Measurements from ENCODE around the gene C2orf74.
"Not testable (repeated sequence)": the region's sequence is repeated elsewhere in the genome, so short reads cannot be mapped to it uniquely, and the experiment has no call there.

C2orf74 gene

DNA sequence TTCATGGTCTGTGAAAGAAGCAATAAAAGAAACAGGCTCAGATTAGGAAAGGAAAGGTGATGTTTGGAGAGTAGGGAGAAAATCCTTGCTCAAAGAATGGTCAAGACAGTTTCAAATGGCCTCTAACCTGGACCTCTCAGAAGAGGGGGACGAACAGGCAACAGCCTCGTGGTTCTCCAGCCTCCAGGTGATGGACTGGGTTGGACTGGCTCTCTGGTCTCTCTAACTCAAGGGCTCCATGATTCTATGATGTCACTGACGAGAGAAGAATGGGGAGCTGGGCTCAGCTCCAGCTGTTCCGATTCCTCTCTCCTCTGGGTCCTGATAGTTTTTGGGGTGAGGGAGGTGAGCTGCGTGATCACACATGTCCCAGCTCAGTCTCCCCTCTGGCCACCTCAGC is at the start of gene C2orf74:
Gene C2orf74 (plus strand): TSS at position 301 of the 400 bp plus-strand sequence. CDS start 327 bp downstream, outside the sequence.
- no peak for DNase-seq

DNA sequence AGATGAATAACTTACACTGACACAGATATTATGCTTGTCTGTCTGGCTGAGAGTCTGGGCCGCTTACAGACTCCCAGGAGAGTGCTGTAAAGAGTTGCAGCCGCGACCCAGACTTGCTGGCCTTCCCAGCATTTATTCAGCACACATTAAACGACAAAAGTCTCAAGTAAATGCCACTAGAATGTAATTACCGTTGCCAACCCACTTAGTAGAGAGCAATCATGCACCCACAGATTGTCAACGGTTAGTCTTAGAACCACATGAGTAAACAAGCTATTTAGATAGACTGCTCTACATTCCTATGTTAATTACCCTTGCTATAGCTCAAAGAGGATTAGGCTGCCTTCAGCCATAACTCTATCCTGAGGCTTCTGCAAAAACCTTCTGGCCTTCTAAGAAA is 47.8 kb upstream of the C2orf74 start:
- DNase-seq, result no peak

DNA sequence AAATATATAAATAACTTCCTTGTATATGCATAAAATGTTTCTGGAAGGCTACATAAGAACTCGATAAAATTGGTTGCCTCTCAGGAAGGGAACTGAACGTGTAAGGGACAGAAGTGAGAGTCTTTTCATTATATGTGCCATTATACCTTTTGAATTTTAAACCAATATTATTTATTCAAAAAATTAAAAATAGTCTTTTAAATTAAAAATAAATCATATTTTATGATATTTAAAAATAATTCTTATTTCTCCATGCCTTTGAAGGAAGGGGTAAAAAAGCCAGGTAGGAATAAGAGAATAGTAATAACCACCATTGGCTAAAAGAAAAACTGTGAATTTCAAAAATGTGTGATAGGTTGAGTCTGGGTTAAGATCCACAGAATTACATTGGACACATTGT is 45.7 kb upstream of the C2orf74 start:
- DNase-seq, result no peak

DNA sequence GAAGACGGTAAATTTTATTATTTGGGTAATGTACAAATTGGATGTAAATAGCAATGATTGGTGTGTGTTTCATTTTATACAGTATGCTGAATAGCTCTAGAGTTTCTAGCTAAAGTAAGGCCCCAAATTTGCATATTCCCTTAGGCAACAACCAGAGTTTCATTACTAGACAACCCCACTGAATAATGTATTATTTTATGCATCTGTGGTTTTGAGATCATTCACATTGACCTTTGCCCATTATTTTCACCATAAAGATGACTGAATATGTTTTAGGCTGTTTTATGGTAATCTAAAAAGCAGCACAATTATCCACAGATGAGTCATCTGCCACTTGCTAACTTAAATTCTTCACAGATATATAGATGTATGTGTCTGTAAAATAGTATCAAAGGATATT is 44.5 kb upstream of the C2orf74 start:
- DNase-seq, result no peak

DNA sequence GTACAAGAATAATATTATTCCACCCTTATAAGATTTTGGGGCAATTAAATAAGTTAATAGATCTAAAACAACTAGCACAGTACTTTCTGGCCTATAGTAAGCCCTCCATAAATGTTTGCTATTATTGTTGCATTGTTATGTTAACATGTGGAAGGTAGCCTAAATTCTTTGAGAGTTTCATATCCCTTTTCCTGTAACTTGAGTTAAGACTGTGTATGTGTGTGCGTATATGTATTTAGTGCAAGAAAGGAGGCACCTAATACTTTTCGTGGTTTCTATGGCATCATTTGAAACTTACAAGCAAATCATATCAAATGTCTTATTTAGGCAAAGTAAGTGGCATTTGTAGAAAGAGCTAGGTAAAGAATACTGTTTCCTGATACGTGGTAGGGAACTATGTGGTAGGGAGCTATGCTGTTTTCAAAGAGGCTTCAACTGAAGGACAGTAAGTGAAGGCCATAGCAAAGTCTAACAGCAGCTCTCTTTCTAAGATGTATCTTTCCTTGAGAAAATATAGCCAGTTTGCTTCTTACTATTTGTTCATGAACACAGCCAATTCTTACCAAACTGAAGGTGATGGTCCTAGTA is 36.8 kb upstream of the C2orf74 start:
- no peak for DNase-seq

DNA sequence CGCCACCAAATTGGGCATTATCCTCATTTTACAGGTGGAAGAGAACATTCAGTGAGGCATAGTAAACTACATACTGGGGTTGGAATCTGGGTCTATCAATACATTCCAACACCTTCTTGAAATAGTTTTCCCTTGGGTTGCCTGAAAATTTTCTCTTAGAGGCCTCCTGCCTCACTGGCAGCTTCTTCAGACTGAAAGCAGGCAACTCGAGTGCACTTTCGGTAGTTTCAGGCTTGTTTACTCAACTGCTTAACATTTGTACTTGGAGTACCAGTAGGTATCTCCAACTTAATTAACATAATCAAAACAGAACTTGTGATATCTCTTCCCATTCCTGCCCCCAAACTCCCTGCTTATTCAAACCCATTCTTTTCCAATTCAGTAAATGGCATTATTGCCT is 36.2 kb upstream of the C2orf74 start:
- DNase-seq, result no peak

DNA sequence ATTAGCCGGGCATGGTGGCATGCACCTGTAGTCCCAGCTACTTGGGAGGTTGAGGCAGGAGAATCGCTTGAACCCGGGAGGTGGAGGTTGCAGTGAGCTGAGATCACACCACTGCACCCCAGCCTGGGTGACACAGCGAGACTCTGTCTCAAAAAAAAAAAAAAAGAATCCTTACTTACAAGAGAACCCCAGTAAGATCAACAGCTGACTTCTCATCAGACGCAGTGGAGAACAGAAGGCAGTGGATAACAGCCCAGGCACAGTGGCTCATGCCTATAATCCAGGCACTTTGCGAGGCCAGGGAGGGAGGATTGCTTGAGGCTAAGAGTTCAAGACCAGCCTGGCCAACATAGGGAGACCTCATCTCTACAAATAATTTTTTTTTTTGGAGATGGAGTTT is 33.9 kb upstream of the C2orf74 start:
- DNase-seq, result not testable (repeated sequence)

DNA sequence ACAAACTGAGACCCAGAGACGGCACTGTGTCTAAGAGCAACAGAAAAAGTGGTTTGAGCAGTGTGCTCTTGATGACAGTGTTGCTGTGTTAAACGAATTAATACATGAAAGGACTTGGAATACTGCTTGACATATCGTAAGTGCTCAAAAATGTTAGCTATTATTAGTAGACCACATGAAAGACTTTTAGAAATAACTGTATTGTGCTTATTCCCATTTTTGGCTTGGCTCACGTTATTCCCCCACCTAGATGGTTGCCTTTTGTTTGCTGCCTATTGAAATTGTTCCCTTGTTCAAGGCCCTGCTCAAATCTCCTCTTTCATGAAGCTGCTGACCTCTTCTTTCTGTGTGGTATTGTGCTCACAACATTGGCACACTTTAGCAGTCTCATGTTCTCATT is 27.8 kb upstream of the C2orf74 start:
- DNase-seq, result no peak

DNA sequence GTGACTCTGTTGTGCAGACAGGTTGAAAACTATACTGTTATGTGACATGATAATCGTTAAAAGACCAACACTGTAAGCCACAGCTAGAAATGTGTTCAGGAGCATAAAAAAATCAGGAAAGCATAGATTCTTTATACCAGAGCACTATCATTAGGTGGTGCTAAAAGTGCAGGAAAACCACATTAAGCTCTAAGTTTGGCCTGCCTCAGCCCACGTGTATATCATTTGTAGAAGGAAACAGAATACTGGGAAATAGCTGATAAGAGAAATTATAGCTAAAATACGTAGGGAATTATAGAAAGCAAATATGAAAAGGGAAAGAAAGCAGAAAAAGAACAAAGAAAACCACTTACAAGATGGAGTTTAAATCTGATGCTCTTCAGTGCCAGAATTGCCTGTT is 26.5 kb upstream of the C2orf74 start:
- no peak for DNase-seq

DNA sequence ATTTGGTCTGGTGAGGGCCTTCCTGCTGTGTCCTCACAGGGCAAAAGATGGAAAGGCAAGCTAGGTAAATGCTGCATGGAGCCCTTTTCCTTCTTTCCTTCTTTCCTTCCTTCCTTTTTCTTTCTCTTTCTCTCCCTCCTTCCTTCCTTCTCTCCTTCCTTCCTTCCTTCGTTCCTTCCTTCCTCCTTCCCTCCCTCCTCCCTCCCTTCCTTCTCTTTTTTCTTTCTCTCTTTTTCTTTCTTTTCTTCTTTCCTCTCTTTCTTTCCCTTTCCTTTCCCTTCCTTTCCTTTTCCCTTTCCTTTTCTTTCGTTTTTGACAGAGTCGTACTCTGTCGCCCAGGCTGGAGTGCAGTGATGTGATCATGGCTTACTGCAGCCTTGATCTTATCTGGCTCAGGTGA is 23.1 kb upstream of the C2orf74 start:
- DNase-seq, result no peak

DNA sequence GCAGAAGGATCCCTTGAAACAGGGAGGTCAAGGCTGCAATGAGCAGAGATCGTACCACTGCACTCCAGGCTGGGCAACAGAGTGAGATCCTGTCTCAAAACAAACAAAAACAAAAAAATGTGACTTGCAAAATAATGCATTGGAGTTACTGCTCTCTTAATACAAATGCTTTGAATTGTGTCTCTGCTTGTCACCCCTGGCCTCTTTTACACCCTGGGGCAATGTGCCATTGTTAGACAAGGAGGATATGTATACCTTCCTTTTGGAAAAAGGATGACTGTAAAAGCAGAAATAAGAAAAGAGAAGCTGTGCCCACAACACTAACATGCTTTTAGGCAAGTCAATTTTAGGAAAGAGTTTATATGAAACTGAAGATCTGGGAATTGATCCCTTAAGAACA is 20.8 kb upstream of the C2orf74 start:
- DNase-seq, result no peak

DNA sequence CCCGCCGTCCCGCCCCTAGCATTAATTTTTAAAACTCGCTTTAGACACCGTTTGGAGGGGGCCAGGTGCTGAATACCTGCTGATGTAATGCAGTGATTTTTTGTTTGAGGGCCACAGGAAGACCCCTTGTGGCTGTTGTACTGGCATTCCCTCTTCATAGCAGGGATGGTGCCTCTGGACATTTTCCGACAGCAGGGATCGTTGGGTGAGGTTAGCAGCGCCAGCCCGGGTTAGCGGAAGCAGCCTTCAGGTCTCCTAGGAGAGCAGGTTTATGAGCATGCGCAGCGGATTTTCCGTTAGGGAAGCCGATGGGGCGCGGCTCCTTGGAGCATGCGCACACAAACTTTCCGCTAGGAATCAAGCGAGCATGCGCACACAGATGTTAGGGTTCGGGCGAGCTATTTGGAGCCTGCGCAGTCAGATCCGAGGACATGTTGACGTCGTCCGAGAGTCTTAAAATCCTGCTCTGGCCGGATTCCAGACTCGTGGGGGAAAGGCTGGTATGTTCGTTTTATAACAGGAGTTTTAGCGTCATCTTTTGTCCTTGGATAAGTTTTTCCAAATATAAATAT is 17.2 kb upstream of the C2orf74 start:
- DNase-seq, result peak; percentile 96

DNA sequence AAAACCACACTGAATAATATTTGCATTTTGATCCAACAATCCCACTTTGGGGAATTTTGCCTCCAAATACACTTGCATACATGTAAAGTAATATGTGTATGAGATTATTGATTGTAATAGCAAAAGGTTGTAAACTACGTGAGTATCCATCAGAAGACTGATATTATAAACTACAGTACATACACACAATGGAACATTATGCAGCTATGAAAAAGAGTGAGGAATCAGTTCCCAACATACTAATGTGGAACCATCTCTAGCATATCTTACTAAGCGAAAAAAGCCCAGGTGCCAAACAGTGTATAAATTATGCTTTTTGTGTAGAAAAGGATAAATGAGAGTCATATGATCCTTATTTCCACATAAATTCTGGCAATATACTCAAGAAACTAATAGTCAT is 16.0 kb upstream of the C2orf74 start:
- DNase-seq, result no peak

DNA sequence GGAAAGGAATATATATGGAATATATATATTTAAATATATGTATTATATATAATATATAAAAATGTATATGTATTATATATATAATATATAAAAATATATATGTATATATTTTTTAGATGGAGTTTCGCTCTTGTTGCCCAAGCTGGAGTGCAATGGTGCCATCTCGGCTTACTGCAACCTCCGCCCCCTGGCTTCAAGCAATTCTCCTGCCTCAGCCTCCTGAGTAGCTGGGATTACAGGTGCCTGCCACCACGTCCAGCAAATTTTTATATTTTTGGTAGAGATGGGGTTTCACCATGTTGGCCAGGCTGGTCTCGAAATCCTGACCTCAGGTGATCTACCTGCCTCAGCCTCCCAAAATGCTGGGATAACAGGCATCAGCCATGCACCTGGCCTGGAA is 13.9 kb upstream of the C2orf74 start:
- DNase-seq, result not testable (repeated sequence)

DNA sequence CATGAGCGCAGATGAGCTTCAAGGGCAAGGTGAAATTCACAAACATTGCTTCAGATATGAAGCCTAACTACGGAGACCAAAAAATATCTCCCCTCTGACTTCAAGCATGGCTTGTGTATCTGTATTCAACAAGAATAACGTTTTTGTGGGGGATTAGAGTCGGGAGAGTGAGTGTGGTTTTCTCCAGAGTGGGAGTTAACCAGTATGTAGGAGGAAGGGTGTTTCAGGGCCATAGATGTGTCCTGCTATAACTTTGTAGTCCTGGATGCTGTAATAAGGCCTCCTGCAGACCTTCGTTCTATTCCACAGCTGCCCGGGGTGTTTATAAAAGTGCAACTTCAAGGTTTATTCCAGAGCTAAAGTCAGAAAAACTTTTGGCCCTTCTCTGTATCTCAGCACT is 12.9 kb upstream of the C2orf74 start:
- no peak for DNase-seq

DNA sequence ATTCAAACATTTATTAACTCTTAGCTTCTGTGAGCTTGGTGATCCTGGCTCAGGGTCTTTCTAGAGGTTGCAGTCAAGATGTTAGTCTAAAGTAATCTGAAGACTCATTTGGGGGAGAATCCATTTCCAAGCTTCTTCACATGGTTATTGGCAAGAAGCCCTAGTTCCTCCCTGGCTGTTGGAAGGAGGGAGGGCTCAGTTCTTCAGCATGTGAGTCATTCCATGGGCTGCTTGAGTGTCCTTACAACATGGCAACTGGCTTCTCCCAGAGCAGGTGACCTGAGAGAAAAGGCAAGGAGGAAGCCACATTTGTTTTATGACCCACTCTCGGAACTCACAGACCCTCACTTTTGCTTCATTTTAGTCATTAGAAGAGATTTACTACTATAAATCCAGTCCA is 10.6 kb upstream of the C2orf74 start:
- no peak for DNase-seq

DNA sequence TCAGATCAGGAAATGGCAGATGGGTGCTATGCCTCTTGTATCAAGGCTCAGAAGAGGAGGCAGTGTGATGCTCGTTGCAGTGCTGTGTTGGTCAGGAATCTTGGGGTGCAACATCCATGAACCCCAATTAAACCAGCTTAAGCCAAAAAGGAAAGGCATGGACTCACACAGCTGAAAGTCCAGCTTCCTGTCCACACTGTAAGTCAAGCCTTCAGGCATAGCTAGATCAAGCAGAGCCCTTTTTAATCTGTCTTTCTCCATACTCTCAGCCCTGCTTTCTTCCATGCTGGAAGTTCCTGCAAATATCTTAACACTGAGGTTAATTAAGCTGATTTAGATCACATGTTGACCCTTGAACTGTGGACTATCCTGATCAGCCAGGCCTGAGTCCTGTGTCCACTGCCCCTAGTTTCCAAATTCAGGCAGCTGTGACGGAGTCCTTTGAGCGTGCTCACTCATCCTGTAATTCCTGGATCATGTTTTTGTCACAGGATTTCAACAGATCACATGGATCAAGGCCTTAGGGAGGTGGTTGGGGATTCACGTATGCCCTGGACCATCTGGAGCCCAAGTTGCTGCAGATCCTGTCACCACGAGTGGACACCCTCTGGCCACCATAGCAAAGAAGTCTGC is 4.5 kb upstream of the C2orf74 start:
- no peak for DNase-seq

DNA sequence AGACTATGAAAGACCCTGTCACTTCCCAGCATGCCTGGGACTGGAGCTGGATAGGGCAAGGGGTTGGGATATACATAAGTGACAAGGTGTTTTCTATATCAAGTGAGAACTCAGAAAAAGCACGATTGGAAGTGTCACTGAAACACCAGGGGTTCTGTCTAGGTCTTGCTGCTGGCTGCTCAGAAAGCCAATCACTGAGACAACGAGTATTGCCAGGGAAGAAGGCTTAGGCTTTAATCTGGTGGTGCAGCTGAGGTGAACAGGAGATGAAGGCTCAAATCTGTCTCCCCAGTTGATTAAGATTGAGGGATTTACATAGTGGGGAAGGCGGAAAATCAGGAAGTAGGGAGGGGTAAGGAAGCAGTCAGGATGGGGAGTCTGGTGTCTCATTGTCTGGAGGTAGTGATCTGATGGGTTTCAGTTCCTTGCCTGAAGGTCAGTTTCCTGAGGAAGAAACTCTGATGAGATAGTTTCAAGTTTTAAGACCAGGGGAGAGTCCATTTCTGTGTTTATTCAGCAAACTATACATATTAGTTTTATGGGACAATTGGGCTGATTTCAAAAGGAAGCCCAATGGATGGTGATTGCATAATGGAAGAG is 3.5 kb upstream of the C2orf74 start:
- no peak for DNase-seq

DNA sequence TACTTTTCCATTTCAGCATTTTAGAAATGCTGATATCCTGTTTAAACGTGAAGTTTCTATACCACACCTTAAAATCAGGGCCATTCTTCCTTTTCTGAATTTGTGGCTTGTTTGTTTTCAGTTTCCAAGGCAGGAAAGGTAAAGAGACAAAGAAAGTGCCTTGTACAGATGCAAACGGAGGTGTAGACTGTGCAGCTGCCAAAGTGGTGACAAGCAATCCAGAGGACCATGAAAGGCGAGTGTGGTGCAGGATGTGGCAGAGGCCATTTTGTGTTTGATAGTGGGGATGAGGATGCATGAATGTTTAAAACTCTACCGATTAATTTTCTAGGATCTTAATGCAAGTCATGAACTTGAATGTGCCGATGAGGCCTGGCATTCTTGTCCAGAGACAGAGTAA is 733 bp downstream of the C2orf74 start:
- DNase-seq, result no peak

DNA sequence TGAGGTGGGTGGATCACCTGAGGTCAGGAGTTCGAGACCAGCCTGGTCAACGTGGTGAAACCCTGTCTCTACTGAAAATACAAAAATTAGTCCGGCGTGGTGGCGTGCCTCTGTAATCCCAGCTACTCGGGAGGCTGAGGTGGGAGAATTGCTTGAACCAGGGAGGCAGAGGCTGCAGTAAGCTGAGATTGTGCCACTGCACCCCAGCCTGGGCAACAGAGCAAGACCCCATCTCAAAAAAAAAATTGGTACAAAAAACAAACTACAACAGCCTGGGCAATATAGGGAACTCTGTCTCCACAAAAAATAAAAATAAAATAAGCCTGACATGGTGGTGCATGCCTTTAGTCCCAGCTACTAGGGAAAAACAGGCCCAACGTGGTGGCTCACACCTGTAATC is 3.1 kb downstream of the C2orf74 start:
- DNase-seq, result not testable (repeated sequence)

DNA sequence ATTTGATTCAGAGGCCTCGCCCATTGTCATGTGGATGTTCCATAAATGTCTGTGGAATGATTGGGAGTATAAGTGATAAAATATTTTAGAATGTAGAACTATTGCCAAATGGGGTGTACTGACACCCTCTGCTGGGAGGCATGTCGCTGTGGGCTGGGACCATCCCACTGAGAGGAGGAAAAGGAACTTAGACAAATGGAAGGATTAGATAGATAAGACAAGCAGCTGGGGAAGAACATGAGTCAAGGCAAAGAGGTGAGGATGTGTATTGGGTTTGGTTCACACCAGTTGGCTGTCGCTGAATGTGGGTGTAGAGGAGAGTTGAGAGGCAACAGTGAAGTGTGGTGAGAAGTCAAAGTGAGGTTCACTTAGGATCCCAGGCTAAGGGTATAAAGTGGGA is 4.0 kb downstream of the C2orf74 start:
- DNase-seq, result no peak

DNA sequence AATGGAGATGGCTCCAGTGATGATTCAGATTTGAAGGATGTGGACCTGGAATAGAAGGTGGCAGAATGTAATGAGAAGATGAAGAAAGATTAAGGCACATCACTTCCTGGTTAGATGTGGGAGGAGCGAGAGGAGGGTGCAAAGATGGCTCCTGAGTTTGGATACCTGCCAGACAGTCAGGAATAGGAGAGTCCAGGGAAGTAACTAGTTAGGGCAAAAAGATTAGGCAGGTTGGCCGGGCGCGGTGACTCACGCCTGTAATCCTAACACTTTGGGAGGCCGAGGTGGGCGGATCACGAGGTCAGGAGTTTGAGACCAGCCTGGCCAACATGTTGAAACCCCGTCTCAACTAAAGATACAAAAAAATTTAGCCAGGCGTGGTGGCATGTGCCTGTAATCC is 5.6 kb downstream of the C2orf74 start:
- no peak for DNase-seq

DNA sequence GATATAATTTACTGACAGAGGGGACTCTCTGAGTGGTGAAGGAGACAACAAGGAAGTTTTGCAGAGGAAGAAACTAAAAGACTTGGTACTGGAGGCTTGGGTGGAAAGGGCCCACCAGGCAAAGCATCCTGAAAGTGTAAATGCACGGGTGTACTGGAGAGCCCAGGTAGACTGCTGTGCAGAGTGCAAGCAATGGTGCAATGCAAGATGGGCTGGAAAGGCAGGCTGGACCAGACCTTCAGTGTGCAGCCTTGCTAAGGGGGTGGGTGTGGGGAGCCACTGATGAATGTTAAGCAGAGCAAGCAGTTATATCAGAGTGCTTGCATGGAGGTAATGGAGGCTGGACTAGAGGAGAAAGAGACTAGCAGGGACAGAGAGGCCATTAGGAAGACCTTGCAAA is 10.7 kb downstream of the C2orf74 start:
- DNase-seq, result no peak

DNA sequence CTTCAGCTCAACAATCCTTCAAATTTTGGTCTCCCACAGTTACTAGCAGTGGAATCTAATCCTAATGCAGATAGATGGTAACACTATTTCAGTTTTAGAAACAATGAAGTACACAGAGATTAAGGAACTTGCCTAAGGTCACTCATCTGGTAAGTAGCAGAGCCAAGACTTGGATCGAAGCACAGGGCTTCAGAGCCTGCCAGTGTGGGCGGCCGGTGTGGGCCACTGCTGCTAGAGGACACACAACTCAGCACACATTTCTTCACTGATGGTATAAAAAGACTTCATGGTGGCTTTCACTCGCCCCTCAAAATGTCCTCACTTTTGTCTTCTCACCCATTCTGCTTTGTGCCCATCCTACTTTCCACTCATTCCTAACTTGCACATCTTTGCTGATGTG is 11.1 kb downstream of the C2orf74 start:
- no peak for DNase-seq

DNA sequence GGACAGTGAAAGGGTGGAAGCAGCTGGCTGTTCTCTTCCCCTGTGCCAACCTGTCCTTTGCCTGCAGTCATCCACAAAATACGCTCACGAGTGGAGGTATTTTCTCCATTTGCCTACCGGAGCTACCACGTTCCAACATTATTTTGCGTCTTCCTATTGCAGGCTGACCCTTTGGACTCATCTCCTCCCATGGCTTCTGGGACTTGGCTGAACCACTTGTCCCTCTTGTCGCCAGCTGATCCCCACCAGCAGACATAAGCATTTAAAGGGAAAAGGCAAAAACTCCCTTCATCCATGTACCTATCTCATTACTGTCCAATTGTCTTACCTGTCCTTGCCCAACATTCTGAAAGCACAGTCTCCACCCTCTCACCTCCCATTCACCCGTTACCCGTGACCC is 13.0 kb downstream of the C2orf74 start:
- DNase-seq, result no peak

Measured in stimulated activated CD4-positive, alpha-beta T cell treated with anti-CD3 and anti-CD28 coated beads, Interleukin-15, amount 100 ng/mL, for 24 hours (primary cell).